Articular chondrocyte of knee joint (primary cell): Measurements from ENCODE around the gene SPINK13. TPM values are rescaled to one million over a fixed set of nuclear protein-coding genes. Genes with fewer than 3 reads are reported as not detected.

ENCODE experiments used
- small RNA-seq: library from RNA; depleted of rRNA; stranded (forward); fragments of <200 nt; gene quantifications from one replicate; pipeline ENCODE3, GENCODE V24; 2012
- total RNA-seq: library from RNA; depleted of rRNA; stranded (reverse); fragments of >200 nt; gene quantifications from 2 replicates; pipeline ENCODE4 v1.2.3, GENCODE V29; 2012

The SPINK13 gene, protein sequence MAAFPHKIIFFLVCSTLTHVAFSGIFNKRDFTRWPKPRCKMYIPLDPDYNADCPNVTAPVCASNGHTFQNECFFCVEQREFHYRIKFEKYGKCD
- 0.26 and 1.4 TPM in 2 replicates for total RNA-seq

GRCh38 chr5:148268566-148268965 is at the start of gene SPINK13:
Gene SPINK13, plus strand, starts transcription at chr5:148268794. Its CDS starts 1,279 bp downstream, at chr5:148270073.

DNA sequence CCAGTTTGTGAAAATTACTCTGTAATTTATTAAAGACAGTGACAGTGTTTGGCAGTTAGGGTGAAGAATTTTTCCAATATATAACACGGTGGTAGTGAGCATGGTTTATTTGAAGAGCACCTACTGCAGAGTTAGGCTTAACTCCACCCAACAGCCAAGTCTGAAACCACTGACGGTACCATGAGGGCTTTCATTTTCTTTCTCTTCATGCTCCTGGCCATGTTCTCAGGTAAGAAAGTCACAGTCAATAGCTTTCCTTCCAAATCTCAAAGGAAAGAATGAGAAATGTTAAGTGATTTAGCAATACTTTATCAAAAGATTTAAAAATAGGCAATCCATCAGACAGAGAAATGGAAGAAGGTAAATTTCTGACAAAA is 30.2 kb upstream of the SPINK13 start, which contains the start of gene MARCOL:
Gene MARCOL (plus strand): TSS at position 108 of the 377 bp plus-strand sequence. CDS start 73 bp downstream, at position 181.

DNA sequence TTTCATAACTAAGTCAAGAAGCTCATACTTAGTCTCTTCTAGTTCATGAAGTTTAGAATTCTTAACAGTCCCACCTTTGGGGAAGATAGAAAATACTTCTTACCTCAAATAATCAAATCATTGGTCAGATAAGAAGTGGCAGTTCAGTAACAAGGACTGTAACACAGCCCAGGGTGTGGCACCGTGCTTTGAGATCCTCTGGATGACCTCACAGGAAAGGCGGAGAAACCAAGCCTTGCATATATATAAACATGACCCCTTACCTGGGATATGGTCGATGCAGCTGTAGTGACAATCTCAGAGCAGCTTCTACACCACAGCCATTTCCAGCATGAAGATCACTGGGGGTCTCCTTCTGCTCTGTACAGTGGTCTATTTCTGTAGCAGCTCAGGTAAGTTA is 43.6 kb downstream of the SPINK13 start, which contains the start of gene SPINK7:
Gene SPINK7 (plus strand): TSS at position 271 of the 400 bp plus-strand sequence. CDS start 61 bp downstream, at position 332.

DNA sequence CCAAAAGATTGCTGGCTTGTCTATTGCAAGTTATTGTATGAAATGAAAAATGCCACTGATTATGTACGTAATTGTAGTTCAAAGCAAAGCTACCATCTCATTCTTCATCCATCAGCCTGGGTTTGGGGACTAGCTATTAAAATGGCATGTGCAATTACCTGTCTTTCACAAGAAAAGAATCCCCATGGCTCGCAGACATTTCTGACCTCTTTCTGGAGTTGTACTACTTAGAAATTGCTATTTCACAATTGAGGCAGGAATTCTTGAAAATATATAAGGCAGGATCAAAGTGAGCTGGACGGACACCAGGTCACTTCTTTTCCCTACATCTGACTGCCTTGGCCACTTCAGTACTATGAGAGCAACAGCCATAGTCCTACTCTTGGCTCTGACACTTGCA is 66.7 kb downstream of the SPINK13 start, which contains the start of gene SPINK9:
Gene SPINK9 (plus strand): TSS at position 301 of the 400 bp plus-strand sequence. CDS start 55 bp downstream, at position 356.

Small RNAs within 50 kb of the gene (small RNA-seq; reads per million reads assigned to genes)
- not detected for gene HMGN1P16

Other genes starting within 250 kb of the SPINK13 start
- gene SPINK5, start 204.8 kb upstream of the SPINK13 start, total RNA-seq, result not detected in 2 replicates
- gene SPINK14, start 100.2 kb upstream of the SPINK13 start, total RNA-seq, result not detected in 2 replicates
- gene SPINK6, start 65.8 kb upstream of the SPINK13 start, total RNA-seq, result not detected in 2 replicates
- gene MARCOL, start 30.3 kb upstream of the SPINK13 start, total RNA-seq, result not detected in 2 replicates
- not detected in 2 replicates for gene SPINK7, start 43.6 kb downstream of the SPINK13 start, total RNA-seq
- not detected in 2 replicates for gene SPINK9, start 66.8 kb downstream of the SPINK13 start, total RNA-seq
- gene FBXO38, start 115.2 kb downstream of the SPINK13 start, total RNA-seq, result 90.0 and 91.5 TPM in 2 replicates